Lower lobe of right lung (tissue), 2 donors: ENCODE measurements around the gene KICS2. TPM values are rescaled to one million over a fixed set of nuclear protein-coding genes. Genes with fewer than 3 reads are reported as not detected.

Source experiments
- ATAC-seq, 2 donors: fragments of 200-7000 bp; cut with Tn5 transposase; one replicate each; pipeline ENCODE4 v1.9.1; 2020 to 2022; ENCODE audit warnings: mild to moderate bottlenecking in 2 of 2, moderate library complexity in 2 of 2
- DNase-seq: peaks from one replicate; pipeline ENCODE4 v3.0.0-alpha.2; 2020
- H3K27ac ChIP-seq: fragments of 200-600 bp; one replicate; pipeline ENCODE4 v1.8.0; 2022
- H3K27me3 ChIP-seq: fragments of 200-600 bp; one replicate; pipeline ENCODE4 v1.8.0; 2022; ENCODE audit warnings: low read depth
- H3K36me3 ChIP-seq: fragments of 200-600 bp; one replicate; pipeline ENCODE4 v1.8.0; 2022; ENCODE audit warnings: mild to moderate bottlenecking
- H3K4me1 ChIP-seq: fragments of 200-600 bp; one replicate; pipeline ENCODE4 v1.8.0; 2022
- H3K4me3 ChIP-seq: fragments of 200-600 bp; one replicate; pipeline ENCODE4 v1.8.0; 2022; ENCODE audit warnings: mild to moderate bottlenecking
- H3K9me3 ChIP-seq: fragments of 200-600 bp; one replicate; pipeline ENCODE4 v1.8.0; 2022
- CTCF ChIP-seq: fragments of 200-600 bp; IDR thresholded peaks from one replicate; pipeline ENCODE4 v1.8.0; 2022; ENCODE audit warnings: antibody characterized with exemption, mild to moderate bottlenecking
- intact Hi-C: fragments of 100-400 bp; cut with DNase I; formaldehyde crosslinking; loops from one replicate; pipeline ENCODE4 v1.11.0; 2022
- long read RNA-seq: library from polyadenylated mRNA; unstranded; transcript quantifications from one replicate; pipeline ENCODE4 v2.0.0, GENCODE V29; 2021
- total RNA-seq: library from RNA; stranded (reverse); fragmentation: NEBNext Ultra II Directional; extraction: Animal tissue kit (Norgen Biotek cat#: 25700); gene quantifications from one replicate; pipeline ENCODE4 v1.2.1, GENCODE V29; 2021
- donor health status: DM: no; HTN: yes; CAD: no; lungs with severe emphysema.

Gene KICS2
- total RNA-seq: 8.6 TPM
- long read RNA-seq, full-length matches to known transcripts: 3 of 4 reads
- long read RNA-seq, partial matches to known transcripts: 0 of 4 reads
- long read RNA-seq, other reads (novel, unspliced or antisense): 1 of 4 reads

- Histone ChIP-seq H3K4me1 (peaks cover 13% of the 10 kb centered on the region), H3K9me3 (no peaks in the 10 kb centered on the region), H3K27ac (peak within 1 kb of the TSS; percentile 95), H3K27me3 (no peaks in the 10 kb centered on the region), H3K4me3 (peak within 1 kb of the TSS; percentile 80), H3K36me3 (no peaks in the 10 kb centered on the region)
- DNase-seq: peak; percentile 96
- ATAC-seq: peak; percentile 99 to 100
- intact Hi-C loops: no loop called here
- peak; percentile 27 for TF ChIP-seq CTCF
Measured at GRCh38 chr12:64222009-64222765, at the start of gene KICS2. Gene KICS2, minus strand, starts transcription at chr12:64222296. Its CDS starts 59 bp downstream, at chr12:64222237.

- Histone ChIP-seq H3K27ac (no peak overlapping the region), H3K36me3 (no peaks in the 10 kb centered on the region), H3K9me3 (no peaks in the 10 kb centered on the region), H3K27me3 (no peaks in the 10 kb centered on the region), H3K4me3 (no peak overlapping the region), H3K4me1 (no peaks in the 10 kb centered on the region)
- intact Hi-C loops: no loop called here
- TF ChIP-seq CTCF: no peak
- DNase-seq (no peak), ATAC-seq (no peak)
Measured at GRCh38 chr12:64270411-64270810, 48.3 kb upstream of the KICS2 start.

- no peak overlapping the region for H3K27ac ChIP-seq
- no peaks in the 10 kb centered on the region for H3K9me3 ChIP-seq
- no peaks in the 10 kb centered on the region for H3K36me3 ChIP-seq
- no peak for TF ChIP-seq CTCF
- ATAC-seq (no peak), DNase-seq (no peak)
- no peaks in the 10 kb centered on the region for H3K4me1 ChIP-seq
- H3K27me3 ChIP-seq: no peaks in the 10 kb centered on the region
- intact Hi-C loops: no loop called here
- H3K4me3 ChIP-seq: no peak overlapping the region
Measured at GRCh38 chr12:64269161-64269560, 47.1 kb upstream of the KICS2 start.

GRCh38 chr12:64268409-64268808 lies 46.3 kb upstream of the KICS2 start:
- H3K4me3 ChIP-seq: no peak overlapping the region
- H3K27ac ChIP-seq: no peak overlapping the region
- no peaks in the 10 kb centered on the region for H3K36me3 ChIP-seq
- DNase-seq: no peak
- TF ChIP-seq CTCF: no peak
- H3K4me1 ChIP-seq: no peaks in the 10 kb centered on the region
- no peak for ATAC-seq
- intact Hi-C loops: no loop called here
- H3K27me3 ChIP-seq: no peaks in the 10 kb centered on the region
- H3K9me3 ChIP-seq: no peaks in the 10 kb centered on the region

GRCh38 chr12:64265839-64266238 lies 43.7 kb upstream of the KICS2 start:
- Histone ChIP-seq H3K36me3 (no peaks in the 10 kb centered on the region), H3K27ac (no peak overlapping the region), H3K4me1 (no peaks in the 10 kb centered on the region), H3K4me3 (no peak overlapping the region), H3K9me3 (no peaks in the 10 kb centered on the region), H3K27me3 (no peaks in the 10 kb centered on the region)
- intact Hi-C loops: no loop called here
- ATAC-seq (no peak), DNase-seq (no peak)
- no peak for TF ChIP-seq CTCF
